Gastroesophageal sphincter (tissue), 4 donors: ENCODE measurements around the gene TOMM6. TPM values are rescaled to one million over a fixed set of nuclear protein-coding genes. Genes with fewer than 3 reads are reported as not detected.

Experiments
- ATAC-seq: fragments of 150-250 bp; one replicate; pipeline ENCODE4 v1.9.1; 2016; ENCODE audit warnings: mild to moderate bottlenecking, moderate library complexity
- H3K27ac ChIP-seq, 4 donors: fragments of 200-600 bp; sonication (generic) in 3 of 4; 1 replicate in 3 of 4; 2 replicates in 1 of 4; pipeline ENCODE4 v1.5.1; 2016 to 2019
- H3K27me3 ChIP-seq: fragments of 200-600 bp; sonication (generic); one replicate; pipeline ENCODE4 v1.5.1; 2019
- H3K36me3 ChIP-seq, 2 donors: fragments of 200-600 bp; sonication (generic); one replicate each; pipeline ENCODE4 v1.5.1; 2019; ENCODE audit warnings: control low read depth in 1 of 2
- H3K4me1 ChIP-seq, 3 donors: fragments of 200-600 bp; sonication (generic); 1 replicate in 2 of 3; 2 replicates in 1 of 3; pipeline ENCODE4 v1.5.1; 2016 to 2019; ENCODE audit warnings: control low read depth in 2 of 3
- H3K4me3 ChIP-seq, 2 donors: fragments of 200-600 bp; sonication (generic); one replicate each; pipeline ENCODE4 v1.5.1; 2019; ENCODE audit warnings: mild to moderate bottlenecking in 1 of 2, moderate library complexity in 1 of 2
- H3K9me3 ChIP-seq, 3 donors: fragments of 200-600 bp; sonication (generic); one replicate each; pipeline ENCODE4 v1.5.1; 2017 to 2019; ENCODE audit warnings: control low read depth in 2 of 3
- EP300 ChIP-seq: sonication (generic); formaldehyde crosslinking; IDR thresholded peaks from one replicate; pipeline ENCODE4 v1.6.1; 2017; ENCODE audit warnings: antibody characterized with exemption, mild to moderate bottlenecking
- POLR2A ChIP-seq, 2 donors: fragments of 450-650 bp; IDR thresholded peaks; one replicate each; pipeline ENCODE4 v1.6.1; 2017; ENCODE audit warnings: antibody characterized with exemption in 2 of 2, mild to moderate bottlenecking in 2 of 2, moderate library complexity in 1 of 2
- POLR2AphosphoS5 ChIP-seq: sonication (generic); formaldehyde crosslinking; IDR thresholded peaks from one replicate; pipeline ENCODE4 v1.6.1; 2017; ENCODE audit warnings: antibody characterized with exemption
- WGBS, 2 donors: methylation state at CpG; one replicate each; pipeline ENCODE4 v1.1.5; 2018; ENCODE audit warnings: low coverage in 1 of 2; 5-methylcytosine and 5-hydroxymethylcytosine counted together
- total RNA-seq, 4 donors: library from RNA; depleted of rRNA; stranded (reverse); fragments of >200 nt; gene quantifications; one replicate each; pipeline ENCODE4 v1.1.0, GENCODE V29; 2016
- TF ChIP-seq, protein P1 (sequence below), 4 experiments: fragments of 200-600 bp in 2 of 4; fragments of 450-650 bp in 2 of 4; sonication (generic) in 1 of 4; IDR thresholded peaks; one replicate each; pipeline ENCODE4 v1.5.1; 2017 to 2019; ENCODE audit warnings: antibody characterized with exemption in 4 of 4, mild to moderate bottlenecking in 2 of 4, moderate library complexity in 2 of 4

The TOMM6 gene
- total RNA-seq, 4 donors from 2014 or later = 74.2 to 120 (median 91.3) TPM

DNA sequence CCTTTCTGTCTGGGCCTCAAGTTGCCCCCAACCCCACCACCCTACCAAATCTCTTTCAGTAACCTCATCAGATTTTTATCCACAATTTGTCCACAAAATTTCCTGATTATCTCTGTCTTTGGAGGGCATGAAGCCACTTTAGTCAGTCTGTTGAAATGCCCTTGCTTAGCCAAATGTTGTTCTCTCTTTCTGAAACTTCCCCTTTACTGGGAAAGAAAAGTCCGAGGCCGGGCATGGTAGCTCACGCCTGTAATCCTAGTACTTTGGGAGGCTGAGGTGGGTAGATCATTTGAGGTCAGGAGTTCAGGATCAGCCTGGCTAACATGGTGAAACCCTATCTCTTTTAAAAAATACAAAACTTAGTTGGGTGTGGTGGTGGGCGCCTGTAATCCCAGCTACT is 33.8 kb downstream of the TOMM6 start:
- TF ChIP-seq, protein P1, sequence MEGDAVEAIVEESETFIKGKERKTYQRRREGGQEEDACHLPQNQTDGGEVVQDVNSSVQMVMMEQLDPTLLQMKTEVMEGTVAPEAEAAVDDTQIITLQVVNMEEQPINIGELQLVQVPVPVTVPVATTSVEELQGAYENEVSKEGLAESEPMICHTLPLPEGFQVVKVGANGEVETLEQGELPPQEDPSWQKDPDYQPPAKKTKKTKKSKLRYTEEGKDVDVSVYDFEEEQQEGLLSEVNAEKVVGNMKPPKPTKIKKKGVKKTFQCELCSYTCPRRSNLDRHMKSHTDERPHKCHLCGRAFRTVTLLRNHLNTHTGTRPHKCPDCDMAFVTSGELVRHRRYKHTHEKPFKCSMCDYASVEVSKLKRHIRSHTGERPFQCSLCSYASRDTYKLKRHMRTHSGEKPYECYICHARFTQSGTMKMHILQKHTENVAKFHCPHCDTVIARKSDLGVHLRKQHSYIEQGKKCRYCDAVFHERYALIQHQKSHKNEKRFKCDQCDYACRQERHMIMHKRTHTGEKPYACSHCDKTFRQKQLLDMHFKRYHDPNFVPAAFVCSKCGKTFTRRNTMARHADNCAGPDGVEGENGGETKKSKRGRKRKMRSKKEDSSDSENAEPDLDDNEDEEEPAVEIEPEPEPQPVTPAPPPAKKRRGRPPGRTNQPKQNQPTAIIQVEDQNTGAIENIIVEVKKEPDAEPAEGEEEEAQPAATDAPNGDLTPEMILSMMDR (IDR thresholded peaks at IDR 0.05) = no peak
- TF ChIP-seq POLR2AphosphoS5 (no peak), POLR2A (IDR thresholded peaks at IDR 0.05) (no peak), EP300 (no peak)
- WGBS, 2 donors = 93% methylated on average over 4 of the region's 4 CpGs; no CpG with 5 or more reads in 1 of the 2 donors
- Histone ChIP-seq H3K4me1 (no peaks in the 10 kb centered on the region), H3K36me3 (no peaks in the 10 kb centered on the region), H3K27ac (no peak overlapping the region), H3K9me3 (no peaks in the 10 kb centered on the region), H3K4me3 (no peak overlapping the region), H3K27me3 (no peaks in the 10 kb centered on the region)
- ATAC-seq = no peak

DNA sequence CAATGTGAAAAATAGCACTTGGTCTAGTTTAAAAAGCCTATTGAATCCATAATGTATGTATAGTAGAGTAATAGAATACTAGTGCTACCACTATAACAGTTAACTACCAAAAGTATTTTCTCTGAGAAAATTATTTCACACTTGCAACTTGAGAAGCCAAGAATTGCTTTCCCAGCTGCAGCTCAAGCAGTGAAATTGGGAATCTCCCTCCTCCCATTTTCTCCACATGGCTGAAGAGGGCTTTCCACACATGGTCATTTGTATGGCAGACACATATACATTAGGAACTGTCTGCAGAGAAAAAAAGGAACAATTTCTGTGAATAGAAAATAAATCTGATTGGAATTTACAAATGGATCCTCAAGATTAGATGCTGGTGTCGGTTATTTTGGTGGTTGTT is 34.5 kb downstream of the TOMM6 start:
- TF ChIP-seq, protein P1 (IDR thresholded peaks at IDR 0.05) = no peak
- no peak for TF ChIP-seq POLR2A (IDR thresholded peaks at IDR 0.05)
- TF ChIP-seq EP300 = no peak
- Histone ChIP-seq H3K27me3 (no peaks in the 10 kb centered on the region), H3K27ac (no peak overlapping the region), H3K4me3 (no peak overlapping the region), H3K36me3 (no peaks in the 10 kb centered on the region), H3K9me3 (no peaks in the 10 kb centered on the region), H3K4me1 (no peaks in the 10 kb centered on the region)
- no peak for ATAC-seq
- WGBS, 2 donors = 100% methylated on average over 1 of the region's 1 CpG

DNA sequence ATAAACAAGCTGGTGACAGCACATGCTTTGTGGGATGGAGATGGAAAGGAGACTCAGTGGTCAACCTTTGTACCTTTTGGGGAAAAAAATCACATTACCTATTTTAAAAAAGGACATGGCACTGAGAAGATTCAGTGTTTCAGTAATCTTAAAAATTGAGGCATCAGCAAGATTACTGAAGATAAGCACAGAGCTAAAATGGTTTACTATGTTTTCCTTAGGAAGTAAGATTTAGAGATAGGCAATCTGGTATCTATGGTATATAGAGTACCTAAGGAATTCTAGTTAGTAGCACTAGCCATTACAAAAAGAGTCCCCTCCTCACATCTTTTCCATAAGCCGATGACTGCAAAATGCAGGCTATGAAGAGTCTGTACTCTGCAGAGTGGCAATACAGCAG is 35.7 kb downstream of the TOMM6 start:
- TF ChIP-seq, protein P1 (IDR thresholded peaks at IDR 0.05) = no peak
- TF ChIP-seq POLR2AphosphoS5 (no peak), EP300 (no peak), POLR2A (IDR thresholded peaks at IDR 0.05) (no peak)
- H3K4me3 ChIP-seq = no peak overlapping the region
- WGBS, 2 donors = 90 to 93% methylated on average over 1 of the region's 1 CpG

DNA sequence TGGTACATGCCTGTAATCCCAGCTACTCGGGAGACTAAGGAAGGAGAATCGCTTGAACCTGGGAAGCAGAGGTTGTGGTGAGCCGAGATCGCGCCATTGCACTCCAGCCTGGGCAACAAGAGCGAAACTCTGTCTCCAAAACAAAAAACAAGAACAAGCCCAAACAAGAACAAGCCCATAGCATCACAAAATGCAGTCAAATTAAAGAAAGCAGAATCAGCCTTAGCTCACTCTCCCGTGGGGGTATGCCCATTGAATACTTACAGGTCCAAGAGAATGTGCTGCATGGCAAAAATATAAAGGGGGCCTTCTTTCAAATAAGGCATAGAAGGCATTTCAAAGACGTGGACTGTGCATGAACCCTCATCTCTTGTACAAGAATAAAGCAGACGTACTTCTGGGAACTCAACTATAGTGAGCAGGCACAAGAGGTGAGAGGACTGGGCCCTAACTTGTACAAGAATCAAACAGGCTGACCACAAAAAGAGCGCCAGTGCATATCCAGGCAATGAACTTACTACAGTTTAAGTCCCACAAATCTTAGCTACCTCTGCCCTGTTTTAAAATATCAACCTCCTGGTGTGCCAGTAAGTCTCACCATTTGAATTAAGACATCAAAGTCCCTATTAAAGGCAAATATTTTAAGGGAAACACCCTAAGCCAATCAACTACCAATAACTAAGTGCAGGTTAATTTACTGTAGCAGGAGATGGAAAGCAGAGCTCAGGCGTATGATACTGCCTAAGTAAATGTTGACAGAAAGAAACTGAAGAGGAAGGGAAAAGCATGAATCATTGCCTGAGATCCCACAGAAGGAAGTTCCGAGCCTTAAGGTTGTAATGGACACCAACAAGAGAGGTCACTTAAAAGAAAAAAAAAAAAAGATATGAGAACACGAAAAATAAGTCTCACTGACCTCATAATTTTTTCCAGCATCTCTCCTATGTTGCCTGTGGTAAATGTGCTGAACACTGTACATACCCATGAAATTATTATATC is 37.4 kb downstream of the TOMM6 start:
- no peaks in the 10 kb centered on the region for H3K36me3 ChIP-seq
- TF ChIP-seq POLR2A (IDR thresholded peaks at IDR 0.05) (no peak), EP300 (no peak), POLR2AphosphoS5 (no peak)
- TF ChIP-seq, protein P1 (IDR thresholded peaks at IDR 0.05) = no peak
- H3K27ac ChIP-seq = no peak overlapping the region
- H3K27me3 ChIP-seq = no peaks in the 10 kb centered on the region
- H3K4me1 ChIP-seq = no peaks in the 10 kb centered on the region
- ATAC-seq = no peak
- no peak overlapping the region for H3K4me3 ChIP-seq
- 80 to 82% methylated on average over 5 to 12 of the region's 13 CpGs for WGBS, 2 donors
- H3K9me3 ChIP-seq = no peaks in the 10 kb centered on the region

More for the DNA sequence above, 35.7 kb downstream of the TOMM6 start:
- no peak for ATAC-seq
- no peaks in the 10 kb centered on the region for H3K27me3 ChIP-seq
- H3K36me3 ChIP-seq = no peaks in the 10 kb centered on the region
- no peaks in the 10 kb centered on the region for H3K9me3 ChIP-seq
- no peaks in the 10 kb centered on the region for H3K4me1 ChIP-seq
- no peak overlapping the region for H3K27ac ChIP-seq
